Neural cell (in vitro differentiated cells): ENCODE measurements around the gene TRAPPC10. TPM values are rescaled to one million over a fixed set of nuclear protein-coding genes. Genes with fewer than 3 reads are reported as not detected.

ENCODE experiments used
- H2AFZ ChIP-seq: fragments of 200-600, 300-800 bp; sonication (generic), shearing (Covaris generic); 2 replicates; pipeline ENCODE4 v1.6.0; 2014; ENCODE audit warnings: low read depth, mild to moderate bottlenecking, antibody characterized with exemption, low read length, moderate library complexity
- H3F3A ChIP-seq: fragments of 200-600 bp; shearing (Covaris generic); 2 replicates; pipeline ENCODE4 v1.6.1; 2016; ENCODE audit warnings: mild to moderate bottlenecking, moderate library complexity, mixed read lengths, antibody characterized with exemption, low read length; ENCODE audit not compliant: insufficient read depth, poor library complexity, severe bottlenecking
- H3K27ac ChIP-seq: fragments of 200-600, 300-800 bp; sonication (generic), shearing (Covaris generic); 2 replicates; pipeline ENCODE4 v1.5.1; 2014; ENCODE audit warnings: mild to moderate bottlenecking, low read length, moderate library complexity
- H3K27me3 ChIP-seq: fragments of 300-800, 200-600 bp; sonication (generic), shearing (Covaris generic); 2 replicates; pipeline ENCODE4 v1.6.0; 2014; ENCODE audit warnings: mild to moderate bottlenecking, low read depth, low read length, moderate library complexity; ENCODE audit not compliant: insufficient read depth
- H3K36me3 ChIP-seq: fragments of 300-800, 200-600 bp; sonication (generic), shearing (Covaris generic); 2 replicates; pipeline ENCODE4 v1.5.1; 2014; ENCODE audit warnings: mild to moderate bottlenecking, antibody characterized with exemption, low read length, moderate library complexity; ENCODE audit not compliant: insufficient read depth
- H3K4me2 ChIP-seq: fragments of 300-800, 200-600 bp; sonication (generic), shearing (Covaris generic); 2 replicates; pipeline ENCODE4 v1.6.0; 2014; ENCODE audit warnings: mild to moderate bottlenecking, low read length
- H3K4me3 ChIP-seq: fragments of 300-800, 200-600 bp; sonication (generic), shearing (Covaris generic); 2 replicates; pipeline ENCODE4 v1.5.1; 2014; ENCODE audit warnings: mild to moderate bottlenecking, low read length, moderate library complexity
- H3K79me2 ChIP-seq: fragments of 200-600 bp; shearing (Covaris generic); replicated peaks from 2 replicates; pipeline ENCODE4 v1.6.0; 2014; ENCODE audit warnings: mild to moderate bottlenecking, low read length, moderate library complexity; ENCODE audit not compliant: insufficient read depth
- H3K9ac ChIP-seq: fragments of 300-800, 200-600 bp; sonication (generic), shearing (Covaris generic); 2 replicates; pipeline ENCODE4 v1.6.1; 2016; ENCODE audit warnings: mild to moderate bottlenecking, low read length, mixed read lengths
- H3K9me2 ChIP-seq: fragments of 200-600 bp; shearing (Covaris generic); 2 replicates; pipeline ENCODE4 v1.6.1; 2016; ENCODE audit warnings: mild to moderate bottlenecking, low read length, mixed read lengths; ENCODE audit not compliant: insufficient read depth
- H3K9me3 ChIP-seq: fragments of 200-600, 300-800 bp; sonication (generic), shearing (Covaris generic); 2 replicates; pipeline ENCODE4 v1.6.1; 2016; ENCODE audit warnings: mild to moderate bottlenecking, mixed run types, low read length, moderate library complexity, mixed read lengths
- H4K20me1 ChIP-seq: fragments of 200-600 bp; shearing (Covaris generic); 2 replicates; pipeline ENCODE4 v1.6.1; 2016; ENCODE audit warnings: mild to moderate bottlenecking, mixed run types; ENCODE audit not compliant: insufficient read depth
- EP300 ChIP-seq: fragments of 450-650 bp; conservative IDR thresholded peaks from 2 replicates; pipeline ENCODE4 v1.6.1; 2014; ENCODE audit warnings: antibody characterized with exemption, mild to moderate bottlenecking, moderate library complexity; ENCODE audit not compliant: poor library complexity, severe bottlenecking
- EZH2 ChIP-seq: fragments of 200-600, 300-800 bp; shearing (Covaris generic), sonication (generic); IDR thresholded peaks from 2 replicates; pipeline ENCODE4 v1.6.1; 2014; ENCODE audit warnings: antibody characterized with exemption, low read length, borderline replicate concordance, mild to moderate bottlenecking; ENCODE audit not compliant: insufficient read depth, poor library complexity, severe bottlenecking
- MXI1 ChIP-seq: fragments of 450-650 bp; conservative IDR thresholded peaks from 2 replicates; pipeline ENCODE4 v1.6.1; 2014; ENCODE audit warnings: antibody characterized with exemption, mild to moderate bottlenecking; ENCODE audit not compliant: poor library complexity, severe bottlenecking
- POLR2AphosphoS5 ChIP-seq: IDR thresholded peaks from 2 replicates; pipeline ENCODE4 v1.6.1; 2012
- RAD21 ChIP-seq: fragments of 450-650 bp; conservative IDR thresholded peaks from 2 replicates; pipeline ENCODE4 v1.6.1; 2014; ENCODE audit warnings: antibody characterized with exemption, mild to moderate bottlenecking, moderate library complexity
- SMC3 ChIP-seq: fragments of 450-650 bp; conservative IDR thresholded peaks from 2 replicates; pipeline ENCODE4 v1.6.1; 2014; ENCODE audit warnings: antibody characterized with exemption, mild to moderate bottlenecking, moderate library complexity; ENCODE audit not compliant: poor library complexity
- TAF1 ChIP-seq: IDR thresholded peaks from 2 replicates; pipeline ENCODE4 v1.6.1; 2012; ENCODE audit warnings: low read depth
- polyA plus RNA-seq: library from polyadenylated mRNA; depleted of rRNA; stranded (reverse); fragments of >200 nt; gene quantifications from 2 replicates; pipeline ENCODE4 v1.2.3, GENCODE V29; 2014
- TF ChIP-seq, protein P1 (sequence below): IDR thresholded peaks from 2 replicates; pipeline ENCODE4 v1.6.1; 2012; ENCODE audit warnings: borderline replicate concordance
- TF ChIP-seq, protein P2 (sequence below): fragments of 450-650 bp; IDR thresholded peaks from 2 replicates; pipeline ENCODE4 v1.5.1; 2014; ENCODE audit warnings: antibody characterized with exemption, mild to moderate bottlenecking, moderate library complexity; ENCODE audit not compliant: poor library complexity, severe bottlenecking

TRAPPC10 gene
- polyA plus RNA-seq, 1 donor from 2014 or later = 17.8 TPM

DNA sequence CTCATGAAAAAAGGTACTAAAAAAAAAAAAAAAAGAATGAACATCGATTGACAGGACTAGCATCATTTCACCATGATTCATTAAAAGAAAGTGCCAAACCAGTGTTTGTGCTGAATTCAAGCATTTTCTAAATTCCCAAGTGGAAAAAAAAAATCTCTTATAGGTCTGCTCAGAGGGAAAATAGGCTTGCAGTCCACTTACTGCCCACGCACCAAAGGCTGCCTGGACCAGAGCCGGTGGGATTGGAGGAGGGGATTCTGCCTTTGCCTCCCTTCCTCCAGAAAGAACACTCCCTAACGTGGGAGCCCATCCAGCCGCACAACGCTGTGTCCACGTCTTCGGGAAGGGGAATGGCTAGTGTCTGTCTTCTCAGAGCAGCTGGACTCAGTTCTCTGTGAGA lies 5.5 kb upstream of the TRAPPC10 start:
- H3F3A ChIP-seq = no peaks in the 10 kb centered on the region
- no peak overlapping the region for H2AFZ ChIP-seq
- no peak overlapping the region for H3K4me3 ChIP-seq
- no peaks in the 10 kb centered on the region for H3K79me2 ChIP-seq
- no peak overlapping the region for H3K27ac ChIP-seq
- H4K20me1 ChIP-seq = no peaks in the 10 kb centered on the region
- H3K4me2 ChIP-seq = no peak overlapping the region
- no peak overlapping the region for H3K9ac ChIP-seq
- no peak for TF ChIP-seq MXI1
- TF ChIP-seq RAD21 = no peak
- TF ChIP-seq, protein P1, sequence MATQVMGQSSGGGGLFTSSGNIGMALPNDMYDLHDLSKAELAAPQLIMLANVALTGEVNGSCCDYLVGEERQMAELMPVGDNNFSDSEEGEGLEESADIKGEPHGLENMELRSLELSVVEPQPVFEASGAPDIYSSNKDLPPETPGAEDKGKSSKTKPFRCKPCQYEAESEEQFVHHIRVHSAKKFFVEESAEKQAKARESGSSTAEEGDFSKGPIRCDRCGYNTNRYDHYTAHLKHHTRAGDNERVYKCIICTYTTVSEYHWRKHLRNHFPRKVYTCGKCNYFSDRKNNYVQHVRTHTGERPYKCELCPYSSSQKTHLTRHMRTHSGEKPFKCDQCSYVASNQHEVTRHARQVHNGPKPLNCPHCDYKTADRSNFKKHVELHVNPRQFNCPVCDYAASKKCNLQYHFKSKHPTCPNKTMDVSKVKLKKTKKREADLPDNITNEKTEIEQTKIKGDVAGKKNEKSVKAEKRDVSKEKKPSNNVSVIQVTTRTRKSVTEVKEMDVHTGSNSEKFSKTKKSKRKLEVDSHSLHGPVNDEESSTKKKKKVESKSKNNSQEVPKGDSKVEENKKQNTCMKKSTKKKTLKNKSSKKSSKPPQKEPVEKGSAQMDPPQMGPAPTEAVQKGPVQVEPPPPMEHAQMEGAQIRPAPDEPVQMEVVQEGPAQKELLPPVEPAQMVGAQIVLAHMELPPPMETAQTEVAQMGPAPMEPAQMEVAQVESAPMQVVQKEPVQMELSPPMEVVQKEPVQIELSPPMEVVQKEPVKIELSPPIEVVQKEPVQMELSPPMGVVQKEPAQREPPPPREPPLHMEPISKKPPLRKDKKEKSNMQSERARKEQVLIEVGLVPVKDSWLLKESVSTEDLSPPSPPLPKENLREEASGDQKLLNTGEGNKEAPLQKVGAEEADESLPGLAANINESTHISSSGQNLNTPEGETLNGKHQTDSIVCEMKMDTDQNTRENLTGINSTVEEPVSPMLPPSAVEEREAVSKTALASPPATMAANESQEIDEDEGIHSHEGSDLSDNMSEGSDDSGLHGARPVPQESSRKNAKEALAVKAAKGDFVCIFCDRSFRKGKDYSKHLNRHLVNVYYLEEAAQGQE = no peak
- TF ChIP-seq TAF1 = no peak
- TF ChIP-seq SMC3 = no peak
- no peak for TF ChIP-seq POLR2AphosphoS5
- no peak for TF ChIP-seq EP300
- no peak for TF ChIP-seq EZH2
- TF ChIP-seq, protein P2, sequence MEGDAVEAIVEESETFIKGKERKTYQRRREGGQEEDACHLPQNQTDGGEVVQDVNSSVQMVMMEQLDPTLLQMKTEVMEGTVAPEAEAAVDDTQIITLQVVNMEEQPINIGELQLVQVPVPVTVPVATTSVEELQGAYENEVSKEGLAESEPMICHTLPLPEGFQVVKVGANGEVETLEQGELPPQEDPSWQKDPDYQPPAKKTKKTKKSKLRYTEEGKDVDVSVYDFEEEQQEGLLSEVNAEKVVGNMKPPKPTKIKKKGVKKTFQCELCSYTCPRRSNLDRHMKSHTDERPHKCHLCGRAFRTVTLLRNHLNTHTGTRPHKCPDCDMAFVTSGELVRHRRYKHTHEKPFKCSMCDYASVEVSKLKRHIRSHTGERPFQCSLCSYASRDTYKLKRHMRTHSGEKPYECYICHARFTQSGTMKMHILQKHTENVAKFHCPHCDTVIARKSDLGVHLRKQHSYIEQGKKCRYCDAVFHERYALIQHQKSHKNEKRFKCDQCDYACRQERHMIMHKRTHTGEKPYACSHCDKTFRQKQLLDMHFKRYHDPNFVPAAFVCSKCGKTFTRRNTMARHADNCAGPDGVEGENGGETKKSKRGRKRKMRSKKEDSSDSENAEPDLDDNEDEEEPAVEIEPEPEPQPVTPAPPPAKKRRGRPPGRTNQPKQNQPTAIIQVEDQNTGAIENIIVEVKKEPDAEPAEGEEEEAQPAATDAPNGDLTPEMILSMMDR = no peak
- H3K27me3 ChIP-seq = no peaks in the 10 kb centered on the region
- no peaks in the 10 kb centered on the region for H3K9me3 ChIP-seq
- no peaks in the 10 kb centered on the region for H3K9me2 ChIP-seq
- no peaks in the 10 kb centered on the region for H3K36me3 ChIP-seq

DNA sequence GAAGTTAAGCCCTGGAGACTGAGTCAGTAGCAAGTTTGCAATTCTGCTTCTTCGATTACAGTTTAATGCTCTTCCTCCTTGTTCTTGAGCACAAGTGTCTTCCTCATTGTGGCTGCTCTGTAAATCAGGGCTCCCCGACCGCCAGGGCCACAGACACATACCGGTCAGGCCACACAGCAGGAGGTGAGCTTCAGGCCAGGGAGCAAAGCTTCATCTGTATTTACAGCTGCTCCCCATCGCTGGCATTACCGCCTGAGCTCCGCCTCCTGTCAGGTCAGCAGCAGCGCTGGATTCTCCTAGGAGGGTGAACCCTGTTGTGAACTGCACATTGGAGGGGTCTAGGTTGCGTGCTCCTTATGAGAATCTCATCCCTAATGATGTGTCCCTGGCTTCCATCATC lies 1.7 kb upstream of the TRAPPC10 start:
- Histone ChIP-seq H3F3A (no peaks in the 10 kb centered on the region), H3K36me3 (no peaks in the 10 kb centered on the region), H3K9me2 (no peaks in the 10 kb centered on the region), H3K27ac (no peak overlapping the region), H3K9me3 (no peaks in the 10 kb centered on the region), H3K4me2 (no peak overlapping the region), H2AFZ (no peak overlapping the region), H3K4me3 (no peak overlapping the region), H4K20me1 (no peaks in the 10 kb centered on the region), H3K79me2 (peaks cover 27% of the 10 kb centered on the region), H3K9ac (no peak overlapping the region), H3K27me3 (no peaks in the 10 kb centered on the region)
- TF ChIP-seq POLR2AphosphoS5 (no peak), EP300 (no peak), TAF1 (no peak), EZH2 (no peak), MXI1 (no peak)
- TF ChIP-seq, protein P1 = no peak
